Measurements from ENCODE around the gene PRAMEF27.
"Not testable (repeated sequence)": the region's sequence is repeated elsewhere in the genome, so short reads cannot be mapped to it uniquely, and the experiment has no call there.

PRAMEF27 gene

DNA sequence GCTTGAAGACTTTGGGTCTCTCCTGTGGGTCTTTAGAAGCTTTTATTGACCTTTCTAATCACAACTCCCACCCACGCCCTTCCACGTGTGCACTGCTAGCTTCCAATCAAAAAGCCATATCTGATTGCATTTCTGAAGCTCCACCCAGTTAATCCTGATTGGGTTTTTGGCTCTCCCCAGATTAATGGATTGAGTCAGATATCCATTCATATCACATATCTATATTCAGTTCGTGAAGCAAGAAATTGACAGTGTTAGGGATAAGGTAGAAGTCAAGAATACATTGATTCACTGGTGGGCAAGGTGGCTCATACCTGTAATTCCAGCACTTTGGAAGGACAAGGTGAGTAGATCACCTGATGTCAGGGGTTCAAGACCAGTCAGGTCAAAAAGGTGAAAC, at the start of gene PRAMEF27:
PRAMEF27 (minus strand) TSS at position 101 of the 400 bp plus-strand sequence. CDS start 2,916 bp downstream, outside the sequence.
- DNase-seq (ENCODE audit: low read depth), result not testable (repeated sequence)

DNA sequence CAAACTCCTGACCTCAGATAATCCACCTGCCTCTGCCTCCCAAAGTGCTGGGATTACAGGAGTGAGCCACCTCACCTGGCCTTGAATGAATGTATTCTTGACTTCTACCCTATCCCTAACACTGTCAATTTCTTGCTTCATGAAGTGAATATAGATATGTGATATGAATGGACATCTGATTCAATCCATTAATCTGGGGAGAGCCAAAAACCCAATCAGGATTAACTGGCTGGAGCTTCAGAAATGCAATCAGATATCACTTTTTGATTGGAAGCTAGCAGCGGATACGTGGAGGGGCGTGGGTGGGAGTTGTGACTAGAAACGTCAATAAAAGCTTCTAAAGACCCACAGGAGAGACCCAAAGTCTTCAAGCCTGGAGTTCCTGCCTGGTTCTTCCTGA, 14.1 kb upstream of the PRAMEF27 start, which contains the start of gene PRAMEF25:
PRAMEF25 (plus strand) TSS at position 301 of the 400 bp plus-strand sequence. CDS start 2,920 bp downstream, outside the sequence.
- DNase-seq (ENCODE audit: low read depth), result not testable (repeated sequence)

DNA sequence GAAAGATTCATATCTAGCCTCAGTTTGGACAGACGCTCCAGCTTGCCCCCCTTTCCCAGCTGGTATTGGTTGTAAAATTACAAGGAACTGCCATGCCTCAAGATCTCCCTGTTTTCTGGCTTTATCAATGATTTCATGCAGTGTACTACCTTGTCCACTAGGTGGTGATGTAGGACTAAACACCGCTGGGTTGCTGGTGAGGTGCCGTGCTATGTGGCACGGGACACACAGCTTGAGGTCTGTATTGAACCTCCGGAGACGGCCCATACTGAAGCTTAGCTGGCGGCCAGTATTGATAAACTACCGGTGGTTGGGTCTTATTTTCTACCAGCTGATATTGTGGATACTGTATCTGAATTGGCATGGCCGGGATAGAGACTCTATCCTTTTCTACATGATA, 36.5 kb downstream of the PRAMEF27 start:
- not testable (repeated sequence) for DNase-seq (ENCODE audit: low read depth)

GRCh38 chr1:13011932-13012331, 44.4 kb downstream of the PRAMEF27 start:
- DNase-seq (ENCODE audit: low read depth), result not testable (repeated sequence)

DNA sequence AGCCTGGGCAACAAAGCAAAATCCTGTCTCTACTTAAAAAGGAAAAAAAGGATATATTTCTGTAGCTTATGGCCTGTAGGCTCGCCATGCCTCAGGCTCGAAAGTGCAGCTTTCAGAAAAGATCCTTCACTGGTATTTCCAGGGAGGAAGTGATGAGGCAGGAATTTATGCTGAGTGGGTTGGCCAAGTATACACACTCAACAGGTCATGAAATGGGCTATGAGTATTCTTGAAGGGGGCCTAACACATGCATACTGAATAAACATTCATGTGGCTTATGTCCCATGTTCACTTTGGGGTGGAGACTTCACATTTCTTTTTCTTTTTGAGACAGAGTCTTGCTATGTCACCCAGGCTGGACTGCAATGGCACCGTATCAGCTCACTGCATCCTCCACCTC, 47.0 kb downstream of the PRAMEF27 start:
- DNase-seq (ENCODE audit: low read depth), result not testable (repeated sequence)

- DNase-seq (ENCODE audit: low read depth), result not testable (repeated sequence)
Observed at GRCh38 chr1:13005732-13006131, 50.6 kb downstream of the PRAMEF27 start.
